HepG2 (cell line): ENCODE measurements around the gene PLD2. TPM values are rescaled to one million over a fixed set of nuclear protein-coding genes. Genes with fewer than 3 reads are reported as not detected.

ENCODE experiments used
- ATAC-seq: fragments of 200-7000 bp; cut with Tn5 transposase; 3 replicates; pipeline ENCODE4 v1.9.1; 2020; ENCODE audit warnings: mild to moderate bottlenecking, moderate library complexity
- BruUV-seq: library from RNA; stranded (reverse); fragments of 400-500 nt; replicated peaks from 2 replicates; lab custom pipeline; 2021; lab: Mats Ljungman, UMichigan
- CTCF ChIA-PET: fragments of 300-600 bp; formaldehyde crosslinking; extraction: SDS; loops from one replicate; lab custom pipeline; 2021; ENCODE audit warnings: low total read pairs, inconsistent platforms, low intra/inter-chr PET ratio; lab: Yijun Ruan, JAX
- POLR2A ChIA-PET: fragments of 350-600 bp; sonication (Branson Sonifier 250); formaldehyde crosslinking; loops from one replicate; lab custom pipeline; 2020; ENCODE audit warnings: antibody characterized with exemption, inconsistent platforms; lab: Yijun Ruan, JAX
- DNase-seq: peaks from one replicate; pipeline ENCODE4 v3.0.0-alpha.2; 2015; ENCODE audit warnings: low spot score
- FAIRE-seq: peaks from 3 replicates; lab custom pipeline; 2011; peaks lifted over from hg19 to GRCh38; lab: Jason Lieb, UNC
- H2AFZ ChIP-seq: one replicate; pipeline ENCODE4 v1.6.1; 2011; ENCODE audit warnings: low read length, inconsistent platforms
- H3K27ac ChIP-seq: fragments of 300-600 bp; 3 replicates; pipeline ENCODE4 v1.8.0; 2011; ENCODE audit warnings: mixed run types, mild to moderate bottlenecking, mixed read lengths, low read length, inconsistent platforms; ENCODE audit not compliant: insufficient read depth; ENCODE audit errors: extremely low read length
- H3K27me3 ChIP-seq, 2 experiments: fragments of 200-600 bp in 1 of 2; 2 replicates in 1 of 2; 3 replicates in 1 of 2; pipeline versions ENCODE4 v1.6.0 to v1.8.0; 2011; ENCODE audit warnings: low read length in 2 of 2, mild to moderate bottlenecking in 2 of 2, moderate library complexity in 2 of 2, inconsistent platforms in 1 of 2; ENCODE audit not compliant: insufficient read depth in 2 of 2, control insufficient read depth in 1 of 2
- H3K36me3 ChIP-seq, 2 experiments: fragments of 200-600 bp in 1 of 2; replicated peaks in 1 of 2; 2 replicates in 1 of 2; 3 replicates in 1 of 2; pipeline versions ENCODE4 v1.5.1 to v1.8.0; 2011; ENCODE audit warnings: low read length in 2 of 2, inconsistent platforms in 1 of 2; ENCODE audit not compliant: insufficient read depth in 2 of 2, control insufficient read depth in 1 of 2
- H3K4me1 ChIP-seq: 2 replicates; pipeline ENCODE4 v1.5.1; 2012; ENCODE audit warnings: low read length, inconsistent platforms; ENCODE audit not compliant: insufficient read depth
- H3K4me2 ChIP-seq: 2 replicates; pipeline ENCODE4 v1.6.0; 2011; ENCODE audit warnings: low read depth, low read length, inconsistent platforms
- H3K4me3 ChIP-seq, 3 experiments: fragments of 200-600 bp in 1 of 3; sonication (generic), shearing (Covaris generic) in 1 of 3; replicated peaks in 1 of 3; 2 replicates each; pipeline ENCODE4 v1.5.1; 2011 to 2016; ENCODE audit warnings: low read length in 3 of 3, inconsistent platforms in 2 of 3, low read depth in 2 of 3, mild to moderate bottlenecking in 2 of 3, control low read depth in 1 of 3, mixed read lengths in 1 of 3; ENCODE audit not compliant: insufficient read depth in 1 of 3
- H3K79me2 ChIP-seq: one replicate; pipeline ENCODE4 v1.6.1; 2011; ENCODE audit warnings: low read length, inconsistent platforms; ENCODE audit not compliant: insufficient read depth
- H3K9ac ChIP-seq: 2 replicates; pipeline ENCODE4 v1.6.0; 2011; ENCODE audit warnings: mild to moderate bottlenecking, low read depth, low read length, inconsistent platforms; ENCODE audit not compliant: insufficient read depth
- H3K9me3 ChIP-seq: 2 replicates; pipeline ENCODE4 v1.5.1; 2012; ENCODE audit warnings: mild to moderate bottlenecking, low read length
- H4K20me1 ChIP-seq: 2 replicates; pipeline ENCODE4 v1.6.0; 2011; ENCODE audit warnings: inconsistent platforms, mild to moderate bottlenecking, low read length, moderate library complexity; ENCODE audit not compliant: insufficient read depth
- ARNT2 ChIP-seq: sonication (generic); formaldehyde crosslinking; IDR thresholded peaks from 2 replicates; pipeline ENCODE4 v1.8.0; 2022; ENCODE audit warnings: mild to moderate bottlenecking, low read depth, missing genetic modification reagents, moderate library complexity
- E2F5 ChIP-seq: sonication (generic); formaldehyde crosslinking; conservative IDR thresholded peaks from 2 replicates; pipeline ENCODE4 v1.4.0; 2020; ENCODE audit warnings: missing genetic modification reagents
- HNRNPL ChIP-seq: fragments of 200-400 bp; formaldehyde crosslinking; IDR thresholded peaks from 2 replicates; pipeline ENCODE4 v1.6.1; 2017; ENCODE audit warnings: mild to moderate bottlenecking, low read depth, low read length
- HOXD1 ChIP-seq: sonication (generic); formaldehyde crosslinking; IDR thresholded peaks from 2 replicates; pipeline ENCODE4 v1.5.0; 2020; ENCODE audit warnings: missing genetic modification reagents
- IRF9 ChIP-seq: sonication (generic); formaldehyde crosslinking; IDR thresholded peaks from 2 replicates; pipeline ENCODE4 v1.8.0; 2022; ENCODE audit warnings: missing genetic modification reagents, mild to moderate bottlenecking, borderline replicate concordance
- MATR3 ChIP-seq: sonication (generic); formaldehyde crosslinking; IDR thresholded peaks from 2 replicates; pipeline ENCODE4 v1.4.0; 2020; ENCODE audit warnings: missing genetic modification reagents
- MED13 ChIP-seq: sonication (generic); formaldehyde crosslinking; IDR thresholded peaks from 2 replicates; pipeline ENCODE4 v1.5.0; 2020; ENCODE audit warnings: missing genetic modification reagents
- RBM39 ChIP-seq: fragments of 200-400 bp; formaldehyde crosslinking; IDR thresholded peaks from one replicate; pipeline ENCODE4 v1.6.1; 2018; ENCODE audit warnings: antibody characterized with exemption, mild to moderate bottlenecking, low read depth, low read length; ENCODE audit not compliant: poor library complexity, severe bottlenecking
- TEAD3 ChIP-seq: optimal IDR thresholded peaks from 2 replicates; pipeline ENCODE3; 2016; ENCODE audit warnings: borderline replicate concordance
- TEF ChIP-seq: sonication (generic); formaldehyde crosslinking; IDR thresholded peaks from 2 replicates; pipeline ENCODE4 v1.5.0; 2020; ENCODE audit warnings: missing genetic modification reagents
- ZNF160 ChIP-seq: sonication (generic); formaldehyde crosslinking; IDR thresholded peaks from 2 replicates; pipeline ENCODE4 v1.8.0; 2022; ENCODE audit warnings: mild to moderate bottlenecking, inconsistent platforms, missing genetic modification reagents
- ZNF317 ChIP-seq: sonication (generic); formaldehyde crosslinking; IDR thresholded peaks from 2 replicates; pipeline ENCODE4 v1.5.0; 2020; ENCODE audit warnings: mild to moderate bottlenecking, missing genetic modification reagents
- ZNF616 ChIP-seq: sonication (generic); formaldehyde crosslinking; IDR thresholded peaks from 2 replicates; pipeline ENCODE4 v1.5.0; 2020; ENCODE audit warnings: low read depth, mild to moderate bottlenecking, missing genetic modification reagents
- ZNF776 ChIP-seq: sonication (generic); formaldehyde crosslinking; IDR thresholded peaks from 2 replicates; pipeline ENCODE4 v1.4.0; 2020; ENCODE audit warnings: mild to moderate bottlenecking, missing genetic modification reagents
- ZNF800 ChIP-seq: sonication (generic); formaldehyde crosslinking; IDR thresholded peaks from 2 replicates; pipeline ENCODE4 v1.4.0; 2020; ENCODE audit warnings: missing genetic modification reagents
- ZSCAN29 ChIP-seq: sonication (generic); formaldehyde crosslinking; conservative IDR thresholded peaks from 2 replicates; pipeline ENCODE4 v1.4.0; 2020; ENCODE audit warnings: mild to moderate bottlenecking, missing genetic modification reagents
- WGBS: methylation state at CpG from one replicate; pipeline ENCODE4 v1.1.6; 2017; ENCODE audit warnings: low lambda C conversion rate; 5-methylcytosine and 5-hydroxymethylcytosine counted together
- in situ Hi-C: cut with HindIII; loops from 2 replicates; pipeline ENCODE4 v1.10.0; 2017; ENCODE audit warnings: low pct_unique_long_range_greater_than_20kb; ENCODE audit not compliant: extremely low pct_ligation_motif_present
- intact Hi-C: fragments of 100-400 bp; cut with micrococcal nuclease; formaldehyde crosslinking; loops from one replicate; pipeline ENCODE4 v1.10.0; 2022; ENCODE audit not compliant: unreplicated experiment
- polyA plus RNA-seq, 8 experiments: library from polyadenylated mRNA; depleted of rRNA in 3 of 8; stranded (reverse) in 7 of 8; unstranded in 1 of 8; fragments of >200 nt; fragmentation: Illumina TruSeq in 4 of 8; extraction: Trizol in 4 of 8; gene quantifications; 2 replicates each; pipeline versions ENCODE4 v1.2.1 to v1.2.3, GENCODE V29; 2011 to 2016; ENCODE audit warnings: low read depth in 4 of 8, missing spikeins in 1 of 8, mixed read lengths in 1 of 8; ENCODE audit not compliant: insufficient read depth in 1 of 8
- total RNA-seq, 5 experiments: library from RNA; depleted of rRNA; stranded (reverse); fragments of >200 nt; fragmentation: Illumina TruSeq; extraction: Trizol; gene quantifications; 2 replicates each; pipeline ENCODE4 v1.2.3, GENCODE V29; 2016; ENCODE audit warnings: low read depth in 1 of 5

Gene PLD2
- total and polyA plus RNA-seq, 2 of the 13 experiments (the other 11 are each of a cell fraction or from before 2014, with no cell fraction given), result 13.4 to 29.7 TPM

GRCh38 chr17:4789701-4789950 is 17.3 kb upstream of the PLD2 start (continued):
- TF ChIP-seq ZNF800 (CRISPR knock-in tag) (peak; percentile 82; the same call in 1 of the 2 replicates), ZNF616 (CRISPR knock-in tag) (0 out of 2 replicates have a peak, but pooled peaks have one; percentile 19), ZNF317 (CRISPR knock-in tag) (0 out of 2 replicates have a peak, but pooled peaks have one; percentile 55), RBM39 (peak; percentile 86), HOXD1 (CRISPR knock-in tag) (0 out of 2 replicates have a peak, but pooled peaks have one; percentile 41), ZNF160 (CRISPR knock-in tag) (0 out of 2 replicates have a peak, but pooled peaks have one; percentile 16), ZSCAN29 (CRISPR knock-in tag) (no peak), MED13 (0 out of 2 replicates have a peak, but pooled peaks have one; percentile 78), ZNF776 (CRISPR knock-in tag) (peak; percentile 18; the same call in 1 of the 2 replicates), HNRNPL (no peak)
- TF ChIP-seq, all 625 proteins: peak for 26

GRCh38 chr17:4789951-4790704 is 16.8 kb upstream of the PLD2 start:
- Histone ChIP-seq H3K4me3 (peak overlapping the region; percentile 89 to 94 (median 91)), H3K79me2 (peaks cover 15% of the 10 kb centered on the region), H3K9ac (peak overlapping the region; percentile 97), H3K27ac (peak overlapping the region; percentile 96), H4K20me1 (no peaks in the 10 kb centered on the region), H3K9me3 (no peaks in the 10 kb centered on the region), H3K36me3 (peaks cover 0 to 1% of the 10 kb centered on the region in 2 experiments; a peak in 3 of 5 replicates), H2AFZ (no peak overlapping the region), H3K27me3 (no peaks in the 10 kb centered on the region; a peak in 1 of 5 replicates), H3K4me2 (peak overlapping the region; percentile 96), H3K4me1 (peaks cover 28% of the 10 kb centered on the region)
- ATAC-seq (peak; percentile 82), DNase-seq (peak; percentile 69), FAIRE-seq (no peak)
- ChIA-PET CTCF (interaction anchor here (1.8 to 4.1 kb wide), 4 partner anchors 58 to 99 kb away, joined by 8 to 51 read pairs (median 10); partner anchors contain the start of genes ARRB2 and MED11), POLR2A (interaction anchor here (0.5 to 6.4 kb wide), 26 partner anchors 9 to 150 kb away, joined by 3 to 317 read pairs (median 6); partner anchors contain the start of genes ARRB2, CXCL16, MED11 and MINK1)
- WGBS, result 7% methylated on average over 26 of the region's 91 CpGs
- in situ Hi-C loops, result loop anchor here (10.0 kb wide), 1 partner anchor 55 kb away; the partner anchor contains the start of genes CXCL16, MED11 and ZMYND15
- intact Hi-C loops, result loop anchor here (2.0 kb wide), 1 partner anchor 31 kb away; no protein-coding TSS in a partner anchor
- no TSS peak for BruUV-seq
- TF ChIP-seq ARNT2 (CRISPR knock-in tag), result peak; percentile 68; the same call in 1 of the 2 replicates
- no peak for TF ChIP-seq TEF (CRISPR knock-in tag)
- TF ChIP-seq TEAD3 (CRISPR knock-in tag), result peak; percentile 28
- TF ChIP-seq MATR3, result no peak
- TF ChIP-seq E2F5 (CRISPR knock-in tag), result peak; percentile 71; the same call in 1 of the 2 replicates
- peak; percentile 43; the same call in 1 of the 2 replicates for TF ChIP-seq IRF9 (CRISPR knock-in tag)
